Stimulated activated CD4-positive, alpha-beta T cell treated with anti-CD3 and anti-CD28 coated beads, TNF-alpha, amount 100 ng/mL, for 1 hour (primary cell): ENCODE data around the gene RB1.

Experiments
- DNase-seq, 3 donors: peaks; one replicate each; pipeline ENCODE4 v3.0.0-alpha.2; 2020; ENCODE audit warnings: low read depth in 3 of 3, low spot score in 1 of 3

The RB1 gene

DNA sequence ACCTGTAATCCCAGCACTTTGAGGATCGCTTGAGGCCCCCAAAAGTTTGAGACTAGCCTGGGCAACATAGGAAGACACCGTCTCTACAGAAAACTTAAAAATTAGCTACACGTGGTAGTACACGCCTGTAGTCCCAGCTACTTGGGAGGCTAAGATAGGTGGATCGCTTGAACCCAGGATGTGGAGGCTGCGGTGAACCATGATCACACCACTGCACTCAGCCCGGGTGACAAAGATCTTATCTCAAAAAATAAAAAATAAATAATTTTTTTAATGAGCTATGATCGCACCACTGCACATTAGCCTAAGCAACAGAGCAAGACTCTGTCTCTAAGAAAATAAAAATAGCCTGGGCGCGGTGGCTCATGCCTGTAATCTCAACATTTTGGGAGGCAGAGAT is 222.7 kb downstream of the RB1 start:
- no peak for DNase-seq

GRCh38 chr13:48527955-48528354 is 224.4 kb downstream of the RB1 start:
- DNase-seq: no peak

DNA sequence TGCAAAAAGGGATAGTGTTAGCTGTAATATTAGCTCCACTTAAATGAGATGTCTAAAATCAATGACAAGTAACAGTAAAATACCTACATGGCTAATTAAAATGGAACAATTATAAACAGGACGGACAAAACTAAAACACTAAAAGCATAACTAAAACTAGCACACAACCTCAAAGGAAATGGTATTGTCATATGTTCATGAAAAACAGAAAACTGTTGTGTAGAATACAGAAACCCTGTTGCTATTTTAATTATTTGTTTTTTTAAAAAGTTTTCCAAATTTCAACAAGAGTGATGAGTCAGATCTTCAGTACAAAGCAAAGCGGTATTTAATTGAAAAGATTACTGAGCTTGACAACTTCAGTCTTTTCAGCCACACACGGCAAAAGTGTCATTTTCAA is 225.2 kb downstream of the RB1 start:
- no peak for DNase-seq

DNA sequence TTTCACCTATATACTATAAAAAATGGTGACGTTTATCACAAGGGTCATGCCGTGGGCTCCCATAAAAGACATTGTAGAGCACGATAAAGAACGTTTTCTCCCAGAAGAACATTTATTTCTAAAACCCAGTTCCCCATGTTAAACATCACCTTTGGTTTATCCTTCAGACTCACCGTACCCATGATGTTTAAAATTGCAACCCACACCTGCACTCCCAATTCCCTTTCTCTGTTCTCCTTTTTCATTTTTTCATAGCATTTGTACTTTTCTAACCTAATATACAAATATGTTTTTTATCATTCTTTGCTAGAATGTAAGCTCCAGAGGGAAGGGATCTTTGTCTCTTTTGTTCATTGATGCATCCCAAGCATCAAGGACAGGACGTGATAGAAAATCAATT is 227.3 kb downstream of the RB1 start:
- DNase-seq: no peak
